Thymus (tissue), 11 donors: Measurements from ENCODE around the gene SLC22A14. TPM values are rescaled to one million over a fixed set of nuclear protein-coding genes. Genes with fewer than 3 reads are reported as not detected.
A peak's percentile ranks its signal among the peaks of the same experiment; 100 is the strongest.

Source experiments
- DNase-seq, 9 donors: peaks; one replicate each; pipeline ENCODE4 v3.0.0-alpha.2; 2013; ENCODE audit warnings: low spot score in 9 of 9, low read depth in 6 of 9, missing footprints in 1 of 9
- H3K27ac ChIP-seq, 2 donors: one replicate each; pipeline ENCODE4 v1.5.1; 2013; ENCODE audit warnings: control low read depth in 1 of 2, low read depth in 1 of 2, low read length in 1 of 2, mild to moderate bottlenecking in 1 of 2, moderate library complexity in 1 of 2
- H3K27me3 ChIP-seq, 2 donors: one replicate each; pipeline ENCODE4 v1.5.1; 2013; ENCODE audit warnings: low read length in 1 of 2; ENCODE audit not compliant: control insufficient read depth in 2 of 2, insufficient read depth in 1 of 2
- H3K36me3 ChIP-seq, 2 donors: one replicate each; pipeline ENCODE4 v1.5.1; 2013; ENCODE audit warnings: low read length in 1 of 2, mild to moderate bottlenecking in 1 of 2, moderate library complexity in 1 of 2; ENCODE audit not compliant: control insufficient read depth in 2 of 2, insufficient read depth in 2 of 2
- H3K4me1 ChIP-seq, 2 donors: one replicate each; pipeline ENCODE4 v1.5.1; 2013; ENCODE audit warnings: low read length in 2 of 2; ENCODE audit not compliant: control insufficient read depth in 2 of 2, insufficient read depth in 2 of 2
- H3K4me3 ChIP-seq, 2 donors: one replicate each; pipeline ENCODE4 v1.5.1; 2013; ENCODE audit warnings: low read length in 2 of 2, control low read depth in 1 of 2, mild to moderate bottlenecking in 1 of 2
- H3K9me3 ChIP-seq, 2 donors: one replicate each; pipeline ENCODE4 v1.5.1; 2013; ENCODE audit warnings: low read length in 1 of 2, mild to moderate bottlenecking in 1 of 2; ENCODE audit not compliant: control insufficient read depth in 2 of 2, insufficient read depth in 1 of 2
- WGBS: extraction: QIAGEN DNeasy Blood & Tissue Kit; methylation state at CpG from one replicate; pipeline ENCODE4 v1.1.7; 2013; 5-methylcytosine and 5-hydroxymethylcytosine counted together
- polyA plus RNA-seq: library from polyadenylated mRNA; stranded (reverse); fragments of 200-250 nt; gene quantifications from one replicate; pipeline ENCODE4 v1.2.3, GENCODE V29; 2013
- total RNA-seq: library from RNA; stranded (reverse); fragments of 120-200 nt; gene quantifications from one replicate; pipeline ENCODE4 v1.2.4, GENCODE V29; 2013
- donor health status: healthy.

SLC22A14 gene
- total and polyA plus RNA-seq, 2 donors = 0.05 to 0.21 TPM

DNA sequence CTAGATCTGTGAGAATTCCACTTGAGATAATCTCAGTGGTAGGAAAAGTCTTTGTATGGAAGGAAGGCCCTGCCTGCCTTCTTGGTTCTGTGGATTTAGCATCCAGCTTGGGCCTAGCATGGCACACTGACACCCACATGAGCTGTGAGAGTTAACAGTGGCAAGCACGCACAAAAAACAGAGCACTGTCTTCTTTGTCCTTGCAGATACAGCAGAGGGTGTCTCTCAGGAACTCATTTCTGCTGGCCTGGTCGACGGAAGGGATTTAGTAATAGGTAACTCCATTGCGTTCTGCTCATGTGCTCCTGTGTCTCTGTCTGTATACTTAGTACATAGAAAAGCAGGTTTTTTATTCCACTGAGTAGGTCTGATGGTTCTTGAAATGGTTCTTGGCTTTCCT is 30.9 kb upstream of the SLC22A14 start:
- peaks cover 52 to 80% of the 10 kb centered on the region in 2 donors for H3K36me3 ChIP-seq
- over 99% methylated on average over 4 of the region's 4 CpGs for WGBS

DNA sequence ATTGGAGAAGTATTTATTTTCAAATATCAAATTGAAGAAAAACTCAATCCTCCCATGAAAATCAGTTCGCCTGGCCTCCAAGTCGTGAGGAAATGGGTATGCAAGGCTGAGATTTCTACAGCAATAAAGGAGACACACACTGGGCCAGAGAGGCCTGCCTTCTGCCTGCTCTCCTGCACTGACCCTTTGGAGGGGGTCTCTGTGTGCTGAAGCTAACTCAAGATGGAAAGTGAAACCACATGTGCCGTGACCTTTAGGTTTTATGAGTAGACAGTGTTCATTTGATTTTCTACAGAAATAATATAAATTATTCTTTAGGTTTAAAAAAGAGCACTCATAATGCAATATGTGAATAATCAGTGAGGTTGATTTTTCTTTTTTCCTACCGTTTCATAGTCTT is 28.4 kb upstream of the SLC22A14 start:
- H3K27me3 ChIP-seq = no peaks in the 10 kb centered on the region
- WGBS = 97% methylated on average over 4 of the region's 4 CpGs
- no peak overlapping the region for H3K4me3 ChIP-seq
- H3K9me3 ChIP-seq = no peaks in the 10 kb centered on the region
- H3K36me3 ChIP-seq = peaks cover 46 to 68% of the 10 kb centered on the region in 2 donors
- H3K4me1 ChIP-seq = no peaks in the 10 kb centered on the region
- no peak overlapping the region for H3K27ac ChIP-seq
- DNase-seq = no peak

More for the DNA sequence above, 30.9 kb upstream of the SLC22A14 start:
- no peaks in the 10 kb centered on the region for H3K27me3 ChIP-seq
- DNase-seq = no peak
- no peaks in the 10 kb centered on the region for H3K9me3 ChIP-seq
- H3K4me3 ChIP-seq = no peak overlapping the region
- peaks cover 0 to 4% of the 10 kb centered on the region in 2 donors for H3K4me1 ChIP-seq
- no peak overlapping the region for H3K27ac ChIP-seq

DNA sequence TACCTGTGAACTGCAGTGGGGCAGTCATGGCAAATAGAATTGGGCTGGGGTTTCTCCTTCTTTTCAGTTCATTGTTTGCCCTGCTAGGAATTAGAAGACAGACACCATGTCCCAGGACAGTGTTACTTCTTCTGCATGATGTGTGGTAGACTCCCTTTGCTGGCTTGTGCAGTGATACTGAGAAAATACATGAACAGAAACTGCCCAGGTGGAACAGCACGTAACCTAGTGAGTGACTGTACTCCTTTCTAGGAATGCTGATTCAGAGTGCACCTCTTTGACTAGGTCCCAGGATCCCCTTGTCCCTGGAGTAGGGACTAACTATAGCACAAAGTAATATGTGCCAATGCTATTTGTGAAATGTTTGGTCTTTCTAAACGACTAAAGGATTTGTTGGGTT is 27.2 kb upstream of the SLC22A14 start:
- H3K4me1 ChIP-seq = no peaks in the 10 kb centered on the region

DNA sequence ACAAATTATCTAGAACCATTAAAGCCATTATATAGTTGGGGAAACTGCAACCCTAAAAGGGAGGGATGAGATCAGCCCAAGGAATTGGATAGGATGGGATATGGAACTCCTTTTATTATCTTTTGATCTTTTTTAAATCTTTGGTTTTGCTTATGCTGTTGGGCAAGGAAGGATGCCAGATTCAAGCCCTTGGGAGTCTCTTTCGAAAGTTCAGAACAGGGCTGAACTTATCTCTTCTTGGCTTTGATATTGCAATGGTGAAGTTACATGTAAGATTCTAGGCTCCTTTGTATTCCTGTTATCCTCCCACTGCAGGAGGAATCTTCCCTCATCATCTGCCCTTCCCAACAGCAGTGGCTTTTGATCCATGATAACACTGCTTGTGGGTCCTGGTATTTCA is 26.5 kb upstream of the SLC22A14 start:
- Histone ChIP-seq H3K36me3 (peaks cover 42 to 51% of the 10 kb centered on the region in 2 donors), H3K27me3 (no peaks in the 10 kb centered on the region), H3K27ac (no peak overlapping the region), H3K9me3 (no peaks in the 10 kb centered on the region), H3K4me3 (no peak overlapping the region), H3K4me1 (no peaks in the 10 kb centered on the region)
- DNase-seq = no peak
- WGBS = 98% methylated on average over 1 of the region's 1 CpG

More for the DNA sequence above, 27.2 kb upstream of the SLC22A14 start:
- Histone ChIP-seq H3K27me3 (no peaks in the 10 kb centered on the region), H3K36me3 (peaks cover 46 to 57% of the 10 kb centered on the region in 2 donors), H3K27ac (no peak overlapping the region), H3K4me3 (no peak overlapping the region), H3K9me3 (no peaks in the 10 kb centered on the region)
- 97% methylated on average over 2 of the region's 2 CpGs for WGBS
- DNase-seq = no peak

DNA sequence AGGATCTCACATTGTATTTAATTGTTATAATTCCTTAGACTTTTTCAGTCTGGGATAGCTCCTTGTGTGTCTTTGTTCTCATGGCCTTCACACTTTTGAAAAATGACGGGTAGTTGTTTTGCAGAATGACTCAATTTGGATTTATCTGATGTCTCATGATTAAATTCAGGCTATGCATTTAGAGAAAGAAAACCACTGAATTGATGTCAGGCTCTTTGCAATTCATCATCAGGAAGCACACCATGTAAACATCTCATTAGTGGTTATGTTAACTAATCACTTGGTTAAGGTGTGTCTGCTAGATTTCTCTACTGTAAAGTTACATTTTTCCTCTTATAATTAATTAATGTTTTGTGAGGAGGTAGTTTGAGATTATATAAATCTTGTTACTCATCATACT is 24.5 kb upstream of the SLC22A14 start:
- DNase-seq = no peak
- H3K27ac ChIP-seq = no peak overlapping the region

DNA sequence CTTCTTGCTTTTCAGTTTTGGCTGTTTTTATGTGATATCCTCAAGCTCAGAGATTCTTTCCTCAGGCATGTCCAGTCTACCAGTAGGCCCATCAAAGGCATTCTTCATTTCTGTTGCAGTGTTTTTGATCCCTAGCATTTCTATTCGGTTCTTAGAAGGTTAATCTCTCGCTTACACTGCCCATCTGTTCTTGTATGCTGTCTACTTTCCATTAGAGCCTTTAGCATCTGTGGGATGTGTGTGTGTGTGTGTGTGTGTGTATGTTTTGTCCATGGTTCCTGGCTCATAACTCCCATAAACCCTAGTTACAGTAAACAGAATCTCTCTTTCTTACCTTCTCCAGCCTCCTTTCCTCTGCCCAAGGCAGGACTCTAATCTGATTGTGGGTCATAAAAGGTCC is 21.6 kb upstream of the SLC22A14 start:
- no peak for DNase-seq
- Histone ChIP-seq H3K27ac (no peak overlapping the region), H3K4me1 (peaks cover 18 to 21% of the 10 kb centered on the region in 2 donors), H3K36me3 (peaks cover under 1 to 6% of the 10 kb centered on the region in 2 donors), H3K9me3 (no peaks in the 10 kb centered on the region), H3K27me3 (no peaks in the 10 kb centered on the region), H3K4me3 (no peak overlapping the region)
- WGBS = 97% methylated on average over 2 of the region's 2 CpGs

More for the DNA sequence above, 24.5 kb upstream of the SLC22A14 start:
- Histone ChIP-seq H3K4me3 (no peak overlapping the region), H3K27me3 (no peaks in the 10 kb centered on the region), H3K9me3 (no peaks in the 10 kb centered on the region), H3K36me3 (peaks cover 27 to 34% of the 10 kb centered on the region in 2 donors), H3K4me1 (no peaks in the 10 kb centered on the region)
- 98% methylated on average over 1 of the region's 1 CpG for WGBS

DNA sequence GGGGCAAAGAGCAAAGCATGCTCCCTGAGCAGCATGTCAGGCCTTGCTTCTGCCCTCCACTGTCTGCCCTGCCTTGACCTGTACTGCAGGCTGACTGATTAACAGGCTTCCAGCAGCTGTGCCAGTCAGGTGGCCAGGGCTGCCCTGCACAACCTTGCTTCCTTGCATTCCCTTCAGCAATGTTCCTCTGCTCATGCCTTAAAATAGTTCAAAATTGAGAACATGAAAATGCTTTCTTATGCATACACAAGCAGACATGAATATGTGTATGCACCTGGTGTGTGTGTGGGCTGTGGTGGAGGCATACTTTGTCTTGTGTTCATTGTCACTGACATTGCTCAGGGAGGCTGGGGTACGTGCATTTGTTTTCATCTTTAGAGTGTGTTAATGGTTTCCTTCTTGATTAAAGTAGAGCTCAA is 17.7 kb upstream of the SLC22A14 start:
- Histone ChIP-seq H3K27me3 (no peaks in the 10 kb centered on the region), H3K4me1 (peaks cover 53 to 56% of the 10 kb centered on the region in 2 donors), H3K27ac (peak overlapping the region; percentile 87 to 92), H3K4me3 (no peak overlapping the region), H3K36me3 (no peaks in the 10 kb centered on the region), H3K9me3 (no peaks in the 10 kb centered on the region)
- DNase-seq = peak in 5 of 9 donors; percentile 55 to 78 (median 58)
- 0% methylated on average over 1 of the region's 1 CpG for WGBS

DNA sequence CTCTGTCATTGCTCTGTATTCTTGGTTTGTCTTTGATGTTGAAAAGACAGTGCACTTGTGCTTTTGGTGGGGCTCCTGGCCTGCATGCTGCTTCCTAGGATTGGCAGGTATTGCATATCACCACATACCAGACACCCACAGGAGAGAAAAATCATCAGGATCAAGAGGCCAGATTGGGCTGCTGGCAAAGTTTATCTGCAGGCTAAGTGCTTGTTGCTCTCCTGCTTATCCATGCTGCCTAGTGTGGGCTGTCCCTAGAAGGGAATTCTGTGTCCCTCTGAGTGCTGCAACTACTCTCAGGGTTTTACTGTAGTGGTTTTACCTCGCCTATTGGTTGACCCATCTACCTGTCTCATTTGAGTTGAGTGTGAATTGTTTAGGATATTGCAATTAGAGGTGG is 17.3 kb upstream of the SLC22A14 start:
- 90% methylated on average over 1 of the region's 1 CpG for WGBS
- no peak for DNase-seq
- H3K4me1 ChIP-seq = peaks cover 53 to 56% of the 10 kb centered on the region in 2 donors
- H3K27ac ChIP-seq = peak overlapping the region; percentile 44 to 92
- no peaks in the 10 kb centered on the region for H3K9me3 ChIP-seq
- no peak overlapping the region for H3K4me3 ChIP-seq
- H3K36me3 ChIP-seq = no peaks in the 10 kb centered on the region
- H3K27me3 ChIP-seq = no peaks in the 10 kb centered on the region

DNA sequence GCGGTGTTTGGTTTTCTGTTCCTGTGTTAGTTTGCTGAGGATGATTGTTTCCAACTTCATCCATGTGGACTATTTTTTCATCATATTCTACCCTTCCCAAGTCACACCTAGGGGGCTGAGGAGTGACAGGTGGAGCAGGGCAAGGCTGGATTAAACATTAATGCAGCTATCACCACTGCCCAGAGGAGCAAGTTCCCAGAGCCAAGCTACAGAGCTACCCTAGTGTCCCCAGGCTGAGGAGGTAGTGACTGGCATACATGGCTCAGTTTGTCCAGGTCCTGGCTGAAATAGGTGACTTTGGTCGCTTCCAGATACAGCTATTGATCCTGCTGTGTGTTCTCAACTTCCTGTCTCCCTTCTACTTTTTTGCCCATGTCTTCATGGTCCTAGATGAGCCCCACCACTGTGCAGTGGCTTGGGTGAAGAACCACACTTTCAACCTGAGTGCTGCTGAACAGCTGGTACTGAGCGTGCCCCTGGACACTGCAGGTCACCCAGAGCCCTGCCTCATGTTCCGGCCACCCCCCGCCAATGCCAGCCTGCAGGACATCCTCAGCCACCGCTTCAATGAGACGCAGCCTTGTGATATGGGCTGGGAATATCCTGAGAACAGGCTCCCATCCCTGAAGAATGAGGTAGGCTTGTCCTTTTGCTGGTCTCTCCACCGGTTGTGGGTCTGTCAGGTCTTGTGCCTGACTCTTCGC is 16.3 kb upstream of the SLC22A14 start, which contains the start of gene SLC22A13:
Gene SLC22A13 (plus strand): TSS at position 209 of the 704 bp plus-strand sequence. CDS start 49 bp downstream, at position 258.
- peaks cover 53 to 56% of the 10 kb centered on the region in 2 donors for H3K4me1 ChIP-seq
- no peaks in the 10 kb centered on the region for H3K9me3 ChIP-seq
- no peaks in the 10 kb centered on the region for H3K36me3 ChIP-seq
- H3K4me3 ChIP-seq = no peak within 1 kb of the TSS
- no peak for DNase-seq
- peak within 1 kb of the TSS; percentile 58 to 92 for H3K27ac ChIP-seq
- H3K27me3 ChIP-seq = no peaks in the 10 kb centered on the region
- 98% methylated on average over 9 of the region's 9 CpGs for WGBS
